WTC11 (cell line): ENCODE measurements around the gene PLCL2.

Source experiments
- ATF2 ChIP-seq: sonication (generic); formaldehyde crosslinking; IDR thresholded peaks from 2 replicates; pipeline ENCODE4 v1.8.1; 2022; ENCODE audit warnings: low read depth, missing genetic modification reagents, borderline replicate concordance
- CBFB ChIP-seq: sonication (generic); formaldehyde crosslinking; IDR thresholded peaks from 2 replicates; pipeline ENCODE4 v1.8.1; 2022; ENCODE audit warnings: mild to moderate bottlenecking, low read depth, missing genetic modification reagents
- IRF2 ChIP-seq: sonication (generic); formaldehyde crosslinking; IDR thresholded peaks from 2 replicates; pipeline ENCODE4 v1.8.0; 2022; ENCODE audit warnings: low read depth, missing genetic modification reagents, borderline replicate concordance
- NFYB ChIP-seq: sonication (generic); formaldehyde crosslinking; conservative IDR thresholded peaks from 2 replicates; pipeline ENCODE4 v1.8.0; 2022; ENCODE audit warnings: low read depth, missing genetic modification reagents
- NR1H2 ChIP-seq: sonication (generic); formaldehyde crosslinking; IDR thresholded peaks from 2 replicates; pipeline ENCODE4 v1.9.0; 2021; ENCODE audit warnings: mild to moderate bottlenecking, moderate library complexity, missing genetic modification reagents
- TCF7 ChIP-seq: sonication (generic); formaldehyde crosslinking; IDR thresholded peaks from 2 replicates; pipeline ENCODE4 v1.8.0; 2022; ENCODE audit warnings: mild to moderate bottlenecking, low read depth, missing genetic modification reagents, moderate library complexity
- TEAD4 ChIP-seq: sonication (generic); formaldehyde crosslinking; IDR thresholded peaks from 2 replicates; pipeline ENCODE4 v1.8.0; 2022; ENCODE audit warnings: mild to moderate bottlenecking, missing genetic modification reagents
- ZNF121 ChIP-seq: sonication (generic); formaldehyde crosslinking; IDR thresholded peaks from 2 replicates; pipeline ENCODE4 v1.8.0; 2023; ENCODE audit warnings: missing genetic modification reagents
- ZNF416 ChIP-seq: fragments of 250-450 bp; sonication (Bioruptor Pico); IDR thresholded peaks from 2 replicates; pipeline ENCODE4 v1.9.0; 2021; ENCODE audit warnings: mild to moderate bottlenecking, inconsistent platforms
- TF ChIP-seq, protein P1 (sequence below): sonication (generic); formaldehyde crosslinking; IDR thresholded peaks from 2 replicates; pipeline ENCODE4 v1.8.0; 2022; ENCODE audit warnings: mild to moderate bottlenecking, missing genetic modification reagents
- TF ChIP-seq, protein P2 (sequence below): fragments of 200-600 bp; IDR thresholded peaks from 2 replicates; pipeline ENCODE4 v1.8.0; 2022; ENCODE audit warnings: antibody characterized with exemption
- TF ChIP-seq, protein P3 (sequence below): sonication (generic); formaldehyde crosslinking; conservative IDR thresholded peaks from 2 replicates; pipeline ENCODE4 v1.8.1; 2022; ENCODE audit warnings: mild to moderate bottlenecking, missing genetic modification reagents

- TF ChIP-seq TEAD4 (CRISPR knock-in tag) (no peak), ZNF416 (no peak), NFYB (CRISPR knock-in tag) (no peak), TCF7 (no peak), NR1H2 (CRISPR knock-in tag) (no peak), ATF2 (CRISPR knock-in tag) (no peak), IRF2 (CRISPR knock-in tag) (no peak), CBFB (CRISPR knock-in tag) (no peak), ZNF121 (CRISPR knock-in tag) (no peak)
- TF ChIP-seq, protein P1, sequence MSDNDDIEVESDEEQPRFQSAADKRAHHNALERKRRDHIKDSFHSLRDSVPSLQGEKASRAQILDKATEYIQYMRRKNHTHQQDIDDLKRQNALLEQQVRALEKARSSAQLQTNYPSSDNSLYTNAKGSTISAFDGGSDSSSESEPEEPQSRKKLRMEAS (CRISPR knock-in tag): no peak
- TF ChIP-seq, protein P2, sequence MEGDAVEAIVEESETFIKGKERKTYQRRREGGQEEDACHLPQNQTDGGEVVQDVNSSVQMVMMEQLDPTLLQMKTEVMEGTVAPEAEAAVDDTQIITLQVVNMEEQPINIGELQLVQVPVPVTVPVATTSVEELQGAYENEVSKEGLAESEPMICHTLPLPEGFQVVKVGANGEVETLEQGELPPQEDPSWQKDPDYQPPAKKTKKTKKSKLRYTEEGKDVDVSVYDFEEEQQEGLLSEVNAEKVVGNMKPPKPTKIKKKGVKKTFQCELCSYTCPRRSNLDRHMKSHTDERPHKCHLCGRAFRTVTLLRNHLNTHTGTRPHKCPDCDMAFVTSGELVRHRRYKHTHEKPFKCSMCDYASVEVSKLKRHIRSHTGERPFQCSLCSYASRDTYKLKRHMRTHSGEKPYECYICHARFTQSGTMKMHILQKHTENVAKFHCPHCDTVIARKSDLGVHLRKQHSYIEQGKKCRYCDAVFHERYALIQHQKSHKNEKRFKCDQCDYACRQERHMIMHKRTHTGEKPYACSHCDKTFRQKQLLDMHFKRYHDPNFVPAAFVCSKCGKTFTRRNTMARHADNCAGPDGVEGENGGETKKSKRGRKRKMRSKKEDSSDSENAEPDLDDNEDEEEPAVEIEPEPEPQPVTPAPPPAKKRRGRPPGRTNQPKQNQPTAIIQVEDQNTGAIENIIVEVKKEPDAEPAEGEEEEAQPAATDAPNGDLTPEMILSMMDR: no peak
- TF ChIP-seq, protein P3, sequence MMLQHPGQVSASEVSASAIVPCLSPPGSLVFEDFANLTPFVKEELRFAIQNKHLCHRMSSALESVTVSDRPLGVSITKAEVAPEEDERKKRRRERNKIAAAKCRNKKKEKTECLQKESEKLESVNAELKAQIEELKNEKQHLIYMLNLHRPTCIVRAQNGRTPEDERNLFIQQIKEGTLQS (CRISPR knock-in tag): no peak
These were observed 7.2 kb upstream of the PLCL2 start for GRCh38 chr3:16877505-16877904.
